Measurements from ENCODE around the gene PLA2G10. TPM values are rescaled to one million over a fixed set of nuclear protein-coding genes. Genes with fewer than 3 reads are reported as not detected.
"Not testable (repeated sequence)": the region's sequence is repeated elsewhere in the genome, so short reads cannot be mapped to it uniquely, and the experiment has no call there.

PLA2G10 gene
- polyA plus RNA-seq, 1 experiment = not detected

GRCh38 chr16:14640538-14640937, 53.6 kb downstream of the PLA2G10 start:
- Histone ChIP-seq H3K36me3 (ENCODE audit: control insufficient read depth, insufficient read depth, low read length) (peaks cover 12% of the 10 kb centered on the region), H3K27me3 (ENCODE audit: control insufficient read depth, insufficient read depth, low read length) (no peaks in the 10 kb centered on the region), H3K4me3 (ENCODE audit: low read depth, low read length) (no peak overlapping the region)
- no peak for TF ChIP-seq CTCF (IDR thresholded peaks at IDR 0.05; ENCODE audit: insufficient read depth, low read depth, low read length)
- ChIA-PET POLR2A (no interaction called here), CTCF (interaction anchor here (1.5 kb wide), 1 partner anchor 9 kb away, joined by 5 read pairs; no protein-coding TSS in a partner anchor)
- no peak for DNase-seq (ENCODE audit: low read depth)

- H3K27me3 ChIP-seq (ENCODE audit: control insufficient read depth, insufficient read depth, low read length); H3K36me3 ChIP-seq (ENCODE audit: control insufficient read depth, insufficient read depth, low read length); POLR2A ChIA-PET; CTCF ChIA-PET; DNase-seq (ENCODE audit: low read depth); H3K4me3 ChIP-seq (ENCODE audit: low read depth, low read length): not testable (repeated sequence)
Observed at GRCh38 chr16:14636951-14637240, 57.2 kb downstream of the PLA2G10 start.

- H3K27me3 ChIP-seq (ENCODE audit: control insufficient read depth, insufficient read depth, low read length); H3K4me3 ChIP-seq (ENCODE audit: low read depth, low read length); CTCF ChIA-PET; H3K36me3 ChIP-seq (ENCODE audit: control insufficient read depth, insufficient read depth, low read length); DNase-seq (ENCODE audit: low read depth); POLR2A ChIA-PET: not testable (repeated sequence)
Observed at GRCh38 chr16:14636179-14636950, 57.7 kb downstream of the PLA2G10 start.

- Histone ChIP-seq H3K27me3 (ENCODE audit: control insufficient read depth, insufficient read depth, low read length) (no peaks in the 10 kb centered on the region), H3K36me3 (ENCODE audit: control insufficient read depth, insufficient read depth, low read length) (peaks cover 4% of the 10 kb centered on the region), H3K4me3 (ENCODE audit: low read depth, low read length) (no peak overlapping the region)
- POLR2A ChIA-PET = no interaction called here
- no peak for TF ChIP-seq CTCF (IDR thresholded peaks at IDR 0.05; ENCODE audit: insufficient read depth, low read depth, low read length)
- CTCF ChIA-PET = no interaction called here
- DNase-seq (ENCODE audit: low read depth) = no peak
Observed at GRCh38 chr16:14635395-14636165, 58.5 kb downstream of the PLA2G10 start.

- no peak for TF ChIP-seq CTCF (IDR thresholded peaks at IDR 0.05; ENCODE audit: insufficient read depth, low read depth, low read length)
Observed at GRCh38 chr16:14634389-14634725, 59.8 kb downstream of the PLA2G10 start.

GRCh38 chr16:14632693-14633569, 61.2 kb downstream of the PLA2G10 start, which contains the start of gene BFAR:
Gene BFAR, plus strand, starts transcription at chr16:14632951. Its CDS starts 11,396 bp downstream, at chr16:14644347.
- TF ChIP-seq CTCF (IDR thresholded peaks at IDR 0.05; ENCODE audit: insufficient read depth, low read depth, low read length) = no peak
- no peaks in the 10 kb centered on the region; the same call in 1 of the 2 replicates for H3K36me3 ChIP-seq (ENCODE audit: control insufficient read depth, insufficient read depth, low read length)
- ChIA-PET POLR2A (interaction anchor here (0.5 to 0.6 kb wide), 2 partner anchors 39 to 378 kb away, joined by 3 to 4 read pairs; no protein-coding TSS in a partner anchor), CTCF (no interaction called here)
- H3K4me3 ChIP-seq (ENCODE audit: low read depth, low read length) = peak within 1 kb of the TSS; percentile 81
- H3K27me3 ChIP-seq (ENCODE audit: control insufficient read depth, insufficient read depth, low read length) = no peaks in the 10 kb centered on the region
- peak; percentile 77 for DNase-seq (ENCODE audit: low read depth)

More at GRCh38 chr16:14634389-14634725, 59.8 kb downstream of the PLA2G10 start:
- POLR2A ChIA-PET = no interaction called here
- DNase-seq (ENCODE audit: low read depth) = no peak
- peak overlapping the region; percentile 81 for H3K4me3 ChIP-seq (ENCODE audit: low read depth, low read length)
- H3K36me3 ChIP-seq (ENCODE audit: control insufficient read depth, insufficient read depth, low read length) = peaks cover 2% of the 10 kb centered on the region
- H3K27me3 ChIP-seq (ENCODE audit: control insufficient read depth, insufficient read depth, low read length) = no peaks in the 10 kb centered on the region
- CTCF ChIA-PET = no interaction called here

GRCh38 chr16:14630620-14631330, 63.3 kb downstream of the PLA2G10 start:
- H3K27me3 ChIP-seq (ENCODE audit: control insufficient read depth, insufficient read depth, low read length); H3K36me3 ChIP-seq (ENCODE audit: control insufficient read depth, insufficient read depth, low read length); DNase-seq (ENCODE audit: low read depth); POLR2A ChIA-PET: not testable (repeated sequence)
- CTCF ChIA-PET = interaction anchor here (1.1 kb wide), 1 partner anchor 103 kb away, joined by 3 read pairs; no protein-coding TSS in a partner anchor
- peak overlapping the region; percentile 35 for H3K4me3 ChIP-seq (ENCODE audit: low read depth, low read length)

Data from BJ (cell line).